ENCODE results near the gene TOMM34.

TOMM34 gene

GRCh38 chr20:44961870-44962267 is 1.7 kb upstream of the TOMM34 start:
- no peak for DNase-seq

- no peak for DNase-seq
Measured at GRCh38 chr20:44961011-44961869, 1.0 kb upstream of the TOMM34 start.

GRCh38 chr20:44959638-44960102 is 527 bp downstream of the TOMM34 start:
- peak; percentile 76 for DNase-seq

GRCh38 chr20:44959082-44959637 is 1.0 kb downstream of the TOMM34 start:
- DNase-seq, result no peak

GRCh38 chr20:44958276-44958675 is 1.9 kb downstream of the TOMM34 start:
- DNase-seq, result no peak

- DNase-seq, result no peak
Measured at GRCh38 chr20:44956410-44956809, 3.8 kb downstream of the TOMM34 start.

DNA sequence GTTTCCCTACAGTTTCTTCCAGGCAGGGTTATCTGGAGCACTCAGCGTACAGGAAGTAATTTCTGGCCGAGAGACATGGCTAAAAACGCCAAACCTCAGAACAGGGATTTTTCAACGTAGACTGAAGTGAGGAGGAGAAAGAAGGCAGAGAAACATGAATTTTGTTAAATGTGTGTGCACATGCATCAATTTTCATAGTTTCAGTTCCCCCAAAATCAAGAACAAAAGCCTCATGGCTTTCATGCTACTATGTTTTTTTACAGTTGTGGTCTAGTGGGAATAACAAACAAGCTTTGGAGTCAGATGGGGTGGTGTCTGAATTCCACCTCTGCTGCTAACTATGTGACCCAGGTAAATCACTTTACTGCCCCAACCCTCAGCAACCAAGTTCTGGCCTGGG is 4.9 kb downstream of the TOMM34 start:
- no peak for DNase-seq

- DNase-seq, result no peak
Measured at GRCh38 chr20:44954211-44954610, 6.0 kb downstream of the TOMM34 start.

DNA sequence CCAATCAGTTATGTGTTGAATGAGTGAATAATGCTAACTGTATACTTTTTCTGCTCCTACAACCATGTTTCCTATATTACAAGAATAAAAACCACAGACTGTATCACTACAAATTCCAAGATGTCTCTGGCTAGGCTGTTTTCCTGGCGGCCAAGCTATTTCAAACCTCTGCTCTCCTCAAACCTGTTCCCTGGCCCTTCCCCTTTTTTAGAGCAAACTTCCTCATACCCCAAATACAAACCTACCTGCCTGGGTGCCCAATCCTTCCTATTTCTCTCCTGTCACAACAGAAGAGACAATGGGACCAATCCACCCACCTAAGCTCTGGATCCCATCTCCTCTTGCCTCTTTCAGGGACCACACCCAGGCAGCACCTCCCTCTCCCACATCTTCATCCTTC is 7.5 kb downstream of the TOMM34 start:
- no peak for DNase-seq

DNA sequence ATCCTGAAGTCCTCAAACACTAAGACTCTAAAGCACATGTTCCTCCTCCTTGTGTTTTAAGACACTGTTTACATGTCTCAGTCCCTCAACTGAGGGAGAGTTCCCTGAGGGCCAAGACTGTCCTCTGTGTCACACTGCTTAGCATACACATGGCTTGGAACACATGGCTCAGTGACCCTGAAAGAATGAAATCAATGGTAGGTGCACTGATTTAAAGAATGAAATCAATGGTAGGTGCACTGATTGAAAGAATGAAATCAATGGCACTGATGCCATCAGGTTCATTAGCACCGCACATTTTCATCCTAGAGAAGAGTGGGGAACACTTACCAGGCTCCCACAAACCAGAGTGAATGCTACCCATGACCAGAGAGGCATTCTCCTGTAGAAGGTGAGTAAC is 9.8 kb downstream of the TOMM34 start:
- no peak for DNase-seq

GRCh38 chr20:44948513-44948912 is 11.7 kb downstream of the TOMM34 start:
- DNase-seq, result no peak

DNA sequence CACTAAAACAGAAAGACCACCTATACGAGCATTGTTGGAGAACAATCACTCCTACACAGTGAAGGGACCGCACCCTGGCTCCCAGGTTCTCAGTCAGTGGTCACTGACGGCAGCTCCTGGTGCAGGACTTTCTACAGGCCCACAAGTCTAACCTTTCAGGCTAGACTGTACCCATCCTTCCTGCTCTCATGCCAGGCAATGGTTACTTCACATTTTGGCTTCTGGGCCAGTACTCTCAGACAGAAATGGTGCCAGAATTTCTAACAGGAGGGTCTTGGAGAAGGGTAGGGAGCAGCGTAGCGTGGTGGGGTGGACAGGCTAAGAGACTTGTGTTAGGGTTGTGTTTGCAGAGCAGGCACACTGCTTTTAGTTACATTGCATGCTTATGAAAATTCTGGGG is 12.1 kb downstream of the TOMM34 start:
- no peak for DNase-seq

GRCh38 chr20:44946271-44946852 is 13.8 kb downstream of the TOMM34 start:
- no peak for DNase-seq

DNA sequence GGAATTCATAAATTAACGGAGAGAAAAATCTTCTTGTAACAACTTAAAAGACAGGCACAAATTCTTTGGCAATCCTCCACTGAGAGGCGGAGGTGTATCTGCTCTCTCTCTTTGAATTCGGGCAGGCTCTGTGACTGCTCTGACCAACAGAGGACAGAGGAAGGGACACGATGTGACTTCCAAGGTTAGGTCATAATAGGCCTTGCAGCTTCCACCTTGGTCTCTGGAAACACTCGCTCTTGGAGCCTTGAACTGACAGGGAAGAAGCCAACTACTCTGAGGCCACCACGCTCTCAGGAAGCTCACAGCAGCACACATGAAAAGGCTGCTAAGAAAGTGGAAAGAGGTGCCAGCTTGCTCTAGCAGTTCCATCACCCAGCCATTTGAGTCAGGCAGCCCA is 14.9 kb downstream of the TOMM34 start:
- DNase-seq, result no peak

DNA sequence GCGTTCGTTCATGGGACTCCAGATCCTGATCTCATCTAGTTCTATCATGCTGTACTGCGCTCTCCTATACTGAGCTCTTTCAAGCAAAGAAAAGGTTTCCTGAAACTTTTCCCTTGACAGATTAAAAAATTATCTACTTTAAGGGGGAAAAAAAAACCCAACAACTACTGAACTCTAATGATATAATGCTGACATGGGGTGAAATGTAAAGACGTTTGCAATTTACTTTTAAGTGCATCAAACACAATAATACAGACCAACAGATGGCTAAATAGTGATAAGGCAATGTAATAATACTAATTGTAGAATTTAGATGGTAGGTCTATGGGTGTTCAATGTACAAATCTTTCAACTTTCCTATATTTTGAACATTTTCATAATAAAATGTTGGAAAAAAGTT is 16.4 kb downstream of the TOMM34 start:
- DNase-seq, result no peak

- no peak for DNase-seq
Measured at GRCh38 chr20:44942264-44942973, 17.8 kb downstream of the TOMM34 start.

DNA sequence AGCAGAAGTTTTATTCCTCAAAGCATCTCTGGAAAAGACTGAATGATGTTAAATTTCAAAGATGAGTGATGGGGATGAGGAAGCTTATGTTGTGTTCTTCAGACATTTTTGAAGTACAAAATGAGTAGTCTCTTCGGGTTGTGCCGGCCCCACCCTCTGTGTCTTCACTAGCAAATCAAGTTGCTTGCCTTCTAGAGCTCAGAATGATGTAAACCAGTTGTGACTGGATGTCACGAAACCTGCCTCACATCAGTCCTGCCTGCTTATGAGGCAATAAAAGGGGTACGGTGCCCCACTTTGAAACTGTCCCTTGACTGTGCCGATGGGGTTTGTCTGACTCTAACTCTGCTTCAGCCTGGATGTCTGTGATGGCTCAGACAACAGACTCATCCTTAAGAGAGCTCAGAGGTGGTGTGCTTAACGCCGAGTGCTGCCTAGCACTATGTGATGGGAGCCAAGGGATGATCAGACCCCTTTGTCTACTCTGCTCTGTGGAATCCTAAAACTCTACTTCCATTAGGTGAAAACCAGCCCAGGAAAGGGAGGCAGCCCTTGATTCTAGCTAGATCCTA is 19.0 kb downstream of the TOMM34 start:
- no peak for DNase-seq

DNA sequence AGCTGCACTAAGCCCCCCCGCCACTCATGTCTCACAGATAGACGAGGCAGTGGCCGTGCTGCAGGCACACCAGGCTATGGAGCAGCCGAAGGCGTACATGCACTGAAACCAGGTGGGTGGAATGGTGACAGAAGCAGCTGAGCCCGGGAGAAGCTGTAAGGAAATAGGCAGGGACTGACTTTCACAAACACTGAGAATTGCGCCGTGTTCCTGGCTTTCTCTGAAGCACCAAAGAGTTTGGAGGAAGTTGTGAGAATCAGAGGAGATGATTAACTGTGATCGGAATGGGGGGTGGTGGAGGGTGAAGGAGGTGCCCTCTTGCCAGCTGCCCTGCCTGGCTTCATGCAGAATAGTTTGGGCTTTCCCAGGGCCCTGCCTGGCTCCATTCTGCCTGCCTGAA is 21.6 kb downstream of the TOMM34 start:
- DNase-seq, result no peak

DNA sequence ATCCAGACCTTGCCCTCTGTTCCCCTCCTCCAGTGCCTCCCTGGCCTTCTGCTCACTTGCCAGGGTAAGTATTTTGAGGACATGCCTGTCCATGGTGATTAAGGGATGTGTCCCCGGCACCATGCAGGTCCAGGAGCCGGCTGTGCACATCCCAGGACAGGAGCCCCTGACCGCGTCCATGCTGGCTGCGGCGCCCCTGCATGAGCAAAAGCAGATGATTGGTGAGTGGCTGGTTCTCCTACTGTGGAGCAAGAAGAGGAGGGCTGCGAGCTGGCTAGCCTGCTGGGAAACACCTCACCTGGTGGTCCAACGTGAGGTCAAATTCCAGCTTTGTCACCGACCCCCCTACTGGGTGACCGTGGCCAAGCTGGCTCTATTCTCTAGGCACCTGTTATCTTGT is 23.7 kb downstream of the TOMM34 start:
- DNase-seq, result no peak

GRCh38 chr20:44932916-44933315 is 27.3 kb downstream of the TOMM34 start:
- no peak for DNase-seq

DNA sequence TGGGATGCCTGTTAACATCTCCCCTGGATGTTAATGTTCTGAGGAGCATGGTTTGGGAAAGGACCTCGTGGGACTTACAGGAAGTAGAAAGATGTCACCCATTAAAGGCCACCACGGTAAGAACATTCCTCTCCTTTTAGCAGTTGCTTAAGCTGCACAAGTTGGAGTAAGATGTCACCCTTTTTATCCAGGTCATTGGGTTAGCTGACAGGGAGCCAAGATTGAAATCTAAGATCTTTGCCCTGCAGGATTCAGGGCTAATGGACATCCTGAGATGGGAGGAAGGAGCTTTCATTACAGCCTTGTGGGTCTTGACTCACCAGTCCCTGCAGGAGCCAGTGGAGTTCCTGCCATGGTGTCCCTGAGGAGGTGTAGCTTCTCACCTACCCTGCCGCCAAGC is 28.3 kb downstream of the TOMM34 start:
- DNase-seq, result no peak

- no peak for DNase-seq
Measured at GRCh38 chr20:44930517-44931168, 29.6 kb downstream of the TOMM34 start.

DNA sequence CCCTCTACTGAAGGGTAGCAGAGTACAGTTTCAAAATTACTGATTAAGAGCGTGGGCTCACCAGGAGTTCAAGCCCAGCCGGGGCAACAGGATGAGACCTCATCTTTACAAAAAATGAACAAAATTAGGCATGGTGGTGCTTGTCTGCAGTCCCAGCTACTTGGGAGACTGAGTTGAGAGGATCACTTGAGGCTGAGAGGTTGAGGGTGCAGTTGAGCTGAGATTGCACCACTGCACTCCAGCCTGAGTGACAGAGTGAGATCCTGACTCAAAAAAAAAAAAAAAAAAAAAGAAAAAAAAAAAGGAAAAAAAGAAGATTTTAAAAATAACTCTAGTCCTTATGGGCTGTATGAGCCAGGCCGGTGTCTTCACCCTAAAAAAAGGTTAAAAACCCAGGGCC is 31.6 kb downstream of the TOMM34 start:
- no peak for DNase-seq
